ENCODE measurements around the gene RAB9B. TPM values are rescaled to one million over a fixed set of nuclear protein-coding genes. Genes with fewer than 3 reads are reported as not detected.

RAB9B gene
- polyA plus RNA-seq, 1 of the 3 experiments (the other 2 are of a cell fraction), result 0.64 TPM

DNA sequence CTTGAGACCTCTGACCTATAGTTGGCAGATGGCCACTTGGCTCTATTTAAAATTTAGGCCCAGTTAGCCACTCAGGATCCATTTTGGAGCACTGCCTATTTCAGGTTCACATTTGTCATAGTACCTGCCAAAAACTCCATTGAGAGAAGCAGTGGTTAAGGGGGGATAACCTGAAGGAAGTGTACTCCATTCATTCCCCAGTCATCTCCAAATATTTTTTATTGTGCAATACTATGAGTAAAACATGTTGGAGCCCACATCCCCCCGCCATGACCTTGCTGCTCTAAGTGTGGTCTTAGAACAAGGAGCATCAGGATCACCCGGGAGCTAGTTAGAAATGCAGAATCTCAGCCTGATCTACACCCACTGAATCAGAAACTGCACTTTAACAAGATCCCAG lies 34.4 kb downstream of the RAB9B start:
- H3K4me3 ChIP-seq (ENCODE audit: low read depth in 2 of 2, low read length in 1 of 2), result no peak overlapping the region
- POLR2A ChIA-PET, result no interaction called here
- H3K36me3 ChIP-seq (replicated peaks in 1 of 2; ENCODE audit: control insufficient read depth in 1 of 2, insufficient read depth in 2 of 2, low read length in 1 of 2), result no peaks in the 10 kb centered on the region
- no peak overlapping the region for H3K4me2 ChIP-seq
- TF ChIP-seq FOSL2 (IDR thresholded peaks at IDR 0.05; ENCODE audit: borderline replicate concordance, low read depth), result no peak
- TF ChIP-seq MEF2A (IDR thresholded peaks at IDR 0.05; ENCODE audit: borderline replicate concordance, low read depth), result no peak
- TF ChIP-seq CTCF (IDR thresholded peaks at IDR 0.05), result no peak
- no peak for TF ChIP-seq RFX5 (IDR thresholded peaks at IDR 0.05; ENCODE audit: low read length)
- TF ChIP-seq, protein P1, sequence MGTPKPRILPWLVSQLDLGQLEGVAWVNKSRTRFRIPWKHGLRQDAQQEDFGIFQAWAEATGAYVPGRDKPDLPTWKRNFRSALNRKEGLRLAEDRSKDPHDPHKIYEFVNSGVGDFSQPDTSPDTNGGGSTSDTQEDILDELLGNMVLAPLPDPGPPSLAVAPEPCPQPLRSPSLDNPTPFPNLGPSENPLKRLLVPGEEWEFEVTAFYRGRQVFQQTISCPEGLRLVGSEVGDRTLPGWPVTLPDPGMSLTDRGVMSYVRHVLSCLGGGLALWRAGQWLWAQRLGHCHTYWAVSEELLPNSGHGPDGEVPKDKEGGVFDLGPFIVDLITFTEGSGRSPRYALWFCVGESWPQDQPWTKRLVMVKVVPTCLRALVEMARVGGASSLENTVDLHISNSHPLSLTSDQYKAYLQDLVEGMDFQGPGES (IDR thresholded peaks at IDR 0.05; ENCODE audit: low read depth, low read length), result no peak
- H3K27ac ChIP-seq (ENCODE audit: low read depth in 2 of 2, low read length in 1 of 2), result no peak overlapping the region
- H2AFZ ChIP-seq (ENCODE audit: low read depth), result no peak overlapping the region
- no peaks in the 10 kb centered on the region for H3F3A ChIP-seq (replicated peaks; ENCODE audit: insufficient read depth)
- H3K4me1 ChIP-seq (ENCODE audit: control insufficient read depth in 1 of 2, insufficient read depth in 2 of 2, low read depth in 1 of 2, low read length in 1 of 2), result no peaks in the 10 kb centered on the region; a peak in 1 of 4 replicates
- DNase-seq, result no peak
- H3K9me2 ChIP-seq, result no peaks in the 10 kb centered on the region
- CTCF ChIA-PET, result interaction anchor here (1.4 kb wide), 1 partner anchor 107 kb away, joined by 3 read pairs; no protein-coding TSS in a partner anchor
- 39% methylated on average over 2 of the region's 2 CpGs for WGBS (ENCODE audit: low lambda C conversion rate)
- no peak overlapping the region for H3K9ac ChIP-seq
- H4K20me1 ChIP-seq (ENCODE audit: insufficient read depth), result no peaks in the 10 kb centered on the region
- no peaks in the 10 kb centered on the region for H3K79me2 ChIP-seq (ENCODE audit: insufficient read depth)
- H3K9me3 ChIP-seq, result no peaks in the 10 kb centered on the region
- no peaks in the 10 kb centered on the region for H3K27me3 ChIP-seq (ENCODE audit: insufficient read depth)

GRCh38 chrX:103794119-103794518 lies 37.9 kb downstream of the RAB9B start:
- 23% methylated on average over 4 of the region's 4 CpGs for WGBS (ENCODE audit: low lambda C conversion rate)

More at GRCh38 chrX:103794119-103794518, 37.9 kb downstream of the RAB9B start:
- TF ChIP-seq TAF1 (IDR thresholded peaks at IDR 0.05; ENCODE audit: borderline replicate concordance, low read depth, low read length), result no peak
- no peak for TF ChIP-seq EZH2phosphoT487 (IDR thresholded peaks at IDR 0.05; ENCODE audit: borderline replicate concordance, low read depth)
- no peak for TF ChIP-seq MAX (IDR thresholded peaks at IDR 0.05; ENCODE audit: low read depth)
- TF ChIP-seq, protein P1 (IDR thresholded peaks at IDR 0.05; ENCODE audit: low read depth, low read length), result no peak
- no peak for TF ChIP-seq PBX3 (IDR thresholded peaks at IDR 0.05)
- TF ChIP-seq ELF1 (IDR thresholded peaks at IDR 0.05), result no peak
- TF ChIP-seq NFIC (IDR thresholded peaks at IDR 0.05; ENCODE audit: borderline replicate concordance), result no peak
- no peak for TF ChIP-seq YY1 (IDR thresholded peaks at IDR 0.05; ENCODE audit: low read depth)
- DNase-seq, result no peak
- no peaks in the 10 kb centered on the region for H3K27me3 ChIP-seq (ENCODE audit: insufficient read depth)
- H3K79me2 ChIP-seq (ENCODE audit: insufficient read depth), result no peaks in the 10 kb centered on the region
- ChIA-PET POLR2A (no interaction called here), CTCF (no interaction called here)
- H3K9me3 ChIP-seq, result no peaks in the 10 kb centered on the region
- H3K36me3 ChIP-seq (replicated peaks in 1 of 2; ENCODE audit: control insufficient read depth in 1 of 2, insufficient read depth in 2 of 2, low read length in 1 of 2), result no peaks in the 10 kb centered on the region
- H3K4me1 ChIP-seq (ENCODE audit: control insufficient read depth in 1 of 2, insufficient read depth in 2 of 2, low read depth in 1 of 2, low read length in 1 of 2), result peaks cover 0 to 4% of the 10 kb centered on the region in 2 experiments; a peak in 2 of 4 replicates
- no peaks in the 10 kb centered on the region for H4K20me1 ChIP-seq (ENCODE audit: insufficient read depth)
- no peak overlapping the region for H3K4me3 ChIP-seq (ENCODE audit: low read depth in 2 of 2, low read length in 1 of 2)
- no peaks in the 10 kb centered on the region for H3K9me2 ChIP-seq
- peak overlapping the region in 1 of 2 experiments; percentile 70; a peak in 2 of 4 replicates for H3K27ac ChIP-seq (ENCODE audit: low read depth in 2 of 2, low read length in 1 of 2)
- 0 out of 2 replicates have a peak overlapping the region, but pooled peaks have one; percentile 45 for H2AFZ ChIP-seq (ENCODE audit: low read depth)
- H3F3A ChIP-seq (replicated peaks; ENCODE audit: insufficient read depth), result peaks cover 4% of the 10 kb centered on the region
- H3K4me2 ChIP-seq, result peak overlapping the region; percentile 56
- H3K9ac ChIP-seq, result no peak overlapping the region
